ENCODE data around the gene MEN1.

DNA sequence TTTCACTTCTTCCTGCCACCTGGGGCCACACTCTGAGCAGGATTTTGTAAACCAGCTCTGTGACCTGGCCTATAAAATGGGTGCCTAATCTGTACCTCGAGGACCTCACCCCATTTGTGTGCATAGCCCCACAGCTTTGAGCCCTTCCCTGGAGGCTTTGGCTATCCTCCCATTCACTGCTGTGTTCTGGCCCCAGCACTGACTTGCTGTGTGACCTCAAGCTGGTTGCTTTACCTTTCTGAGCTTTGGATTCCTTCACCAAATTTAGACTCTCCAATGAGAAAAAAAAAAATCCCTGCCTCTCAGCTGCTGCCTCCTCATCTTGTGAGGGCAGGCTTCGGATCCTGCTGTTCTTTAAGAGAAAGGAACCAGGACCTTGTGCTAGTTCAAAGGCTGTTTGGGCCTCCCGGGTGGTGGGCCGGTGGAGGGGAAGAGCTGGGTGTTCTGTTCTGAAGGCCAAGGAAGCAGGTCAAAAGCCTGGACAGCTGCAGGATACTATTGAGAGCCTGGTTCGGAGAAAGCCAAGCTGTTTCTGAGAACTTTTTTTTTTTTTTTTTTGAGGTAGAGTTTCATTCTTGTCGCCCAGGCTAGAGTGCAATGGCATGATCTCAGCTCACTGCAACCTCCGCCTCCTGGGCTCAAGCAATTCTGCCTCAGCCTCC lies 49.5 kb downstream of the MEN1 start:
- TF ChIP-seq, protein P1, sequence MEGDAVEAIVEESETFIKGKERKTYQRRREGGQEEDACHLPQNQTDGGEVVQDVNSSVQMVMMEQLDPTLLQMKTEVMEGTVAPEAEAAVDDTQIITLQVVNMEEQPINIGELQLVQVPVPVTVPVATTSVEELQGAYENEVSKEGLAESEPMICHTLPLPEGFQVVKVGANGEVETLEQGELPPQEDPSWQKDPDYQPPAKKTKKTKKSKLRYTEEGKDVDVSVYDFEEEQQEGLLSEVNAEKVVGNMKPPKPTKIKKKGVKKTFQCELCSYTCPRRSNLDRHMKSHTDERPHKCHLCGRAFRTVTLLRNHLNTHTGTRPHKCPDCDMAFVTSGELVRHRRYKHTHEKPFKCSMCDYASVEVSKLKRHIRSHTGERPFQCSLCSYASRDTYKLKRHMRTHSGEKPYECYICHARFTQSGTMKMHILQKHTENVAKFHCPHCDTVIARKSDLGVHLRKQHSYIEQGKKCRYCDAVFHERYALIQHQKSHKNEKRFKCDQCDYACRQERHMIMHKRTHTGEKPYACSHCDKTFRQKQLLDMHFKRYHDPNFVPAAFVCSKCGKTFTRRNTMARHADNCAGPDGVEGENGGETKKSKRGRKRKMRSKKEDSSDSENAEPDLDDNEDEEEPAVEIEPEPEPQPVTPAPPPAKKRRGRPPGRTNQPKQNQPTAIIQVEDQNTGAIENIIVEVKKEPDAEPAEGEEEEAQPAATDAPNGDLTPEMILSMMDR (IDR thresholded peaks at IDR 0.05 in 8 of 11, conservative IDR thresholded peaks at IDR 0.05 in 3 of 11): no peak
- peak in 1 of 3 donors; percentile 49 for TF ChIP-seq POLR2AphosphoS5 (IDR thresholded peaks at IDR 0.05)

All from spleen (tissue), 7 donors.